GM12864 (cell line): ENCODE data around the gene ANKFN1.

Experiments used
- DNase-seq: peaks from one replicate; pipeline ENCODE4 v3.0.0-alpha.2; 2011; ENCODE audit warnings: low read depth
- H3K4me3 ChIP-seq: 2 replicates; pipeline ENCODE4 v1.5.1; 2011; ENCODE audit warnings: mild to moderate bottlenecking, low read depth, low read length, control low read depth
- TF ChIP-seq, protein P1 (sequence below): IDR thresholded peaks from 2 replicates; pipeline ENCODE4 v1.5.1; 2011; ENCODE audit warnings: low read depth, mild to moderate bottlenecking, moderate library complexity, low read length, control low read depth, inconsistent platforms; ENCODE audit errors: missing control alignments

ANKFN1 gene

GRCh38 chr17:56130631-56131030 is 22.6 kb upstream of the ANKFN1 start:
- no peak for DNase-seq
- TF ChIP-seq, protein P1, sequence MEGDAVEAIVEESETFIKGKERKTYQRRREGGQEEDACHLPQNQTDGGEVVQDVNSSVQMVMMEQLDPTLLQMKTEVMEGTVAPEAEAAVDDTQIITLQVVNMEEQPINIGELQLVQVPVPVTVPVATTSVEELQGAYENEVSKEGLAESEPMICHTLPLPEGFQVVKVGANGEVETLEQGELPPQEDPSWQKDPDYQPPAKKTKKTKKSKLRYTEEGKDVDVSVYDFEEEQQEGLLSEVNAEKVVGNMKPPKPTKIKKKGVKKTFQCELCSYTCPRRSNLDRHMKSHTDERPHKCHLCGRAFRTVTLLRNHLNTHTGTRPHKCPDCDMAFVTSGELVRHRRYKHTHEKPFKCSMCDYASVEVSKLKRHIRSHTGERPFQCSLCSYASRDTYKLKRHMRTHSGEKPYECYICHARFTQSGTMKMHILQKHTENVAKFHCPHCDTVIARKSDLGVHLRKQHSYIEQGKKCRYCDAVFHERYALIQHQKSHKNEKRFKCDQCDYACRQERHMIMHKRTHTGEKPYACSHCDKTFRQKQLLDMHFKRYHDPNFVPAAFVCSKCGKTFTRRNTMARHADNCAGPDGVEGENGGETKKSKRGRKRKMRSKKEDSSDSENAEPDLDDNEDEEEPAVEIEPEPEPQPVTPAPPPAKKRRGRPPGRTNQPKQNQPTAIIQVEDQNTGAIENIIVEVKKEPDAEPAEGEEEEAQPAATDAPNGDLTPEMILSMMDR = no peak
- no peak overlapping the region for H3K4me3 ChIP-seq

DNA sequence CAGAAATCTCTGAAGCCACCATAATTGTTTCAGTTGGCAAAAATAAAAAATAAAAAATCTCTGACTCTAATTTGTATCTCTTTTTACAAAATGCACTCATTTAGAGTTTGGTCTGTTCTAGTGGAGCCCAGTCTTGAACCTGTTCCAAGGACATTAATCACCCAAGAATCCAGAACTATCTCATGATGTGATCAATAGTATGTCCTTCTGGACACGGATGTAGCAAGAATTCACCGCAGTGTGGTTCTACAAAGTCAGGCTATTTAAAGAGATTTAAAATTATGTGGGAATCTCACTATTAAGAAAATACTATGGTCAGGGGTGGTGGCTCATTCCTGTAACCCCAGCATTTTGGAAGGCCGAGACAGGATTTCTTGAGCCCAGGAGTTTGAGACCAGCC is 21.8 kb upstream of the ANKFN1 start:
- no peak for DNase-seq
- H3K4me3 ChIP-seq = no peak overlapping the region
- TF ChIP-seq, protein P1 = no peak

GRCh38 chr17:56136301-56136700 is 17.0 kb upstream of the ANKFN1 start:
- no peak for DNase-seq
- TF ChIP-seq, protein P1 = no peak
- H3K4me3 ChIP-seq = no peak overlapping the region

- TF ChIP-seq, protein P1 = no peak
- no peak for DNase-seq
- no peak overlapping the region for H3K4me3 ChIP-seq
These were observed 12.0 kb upstream of the ANKFN1 start for GRCh38 chr17:56141046-56141839.

- TF ChIP-seq, protein P1 = no peak
- DNase-seq = no peak
- H3K4me3 ChIP-seq = no peak overlapping the region
These were observed 10.9 kb upstream of the ANKFN1 start for GRCh38 chr17:56142325-56142724.

DNA sequence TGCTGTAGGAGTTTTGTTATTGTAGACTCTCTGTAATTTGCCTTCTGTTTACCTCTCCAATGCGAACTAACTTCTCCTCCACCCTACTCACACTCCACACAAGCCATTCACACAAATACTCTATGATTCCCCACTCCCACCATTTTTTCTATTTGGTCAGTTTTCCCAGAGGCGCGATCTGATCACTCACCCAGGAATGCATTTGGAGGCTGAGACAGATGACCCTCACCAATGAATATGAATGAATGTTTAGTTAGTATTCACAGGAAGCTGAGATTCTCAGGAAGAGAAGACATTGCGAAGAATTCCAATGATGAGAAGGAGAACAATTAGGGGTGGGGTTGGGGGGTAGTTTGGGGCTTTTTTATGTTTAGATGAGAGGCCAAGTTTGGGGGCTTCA is 10.5 kb upstream of the ANKFN1 start:
- no peak for DNase-seq
- TF ChIP-seq, protein P1 = no peak
- H3K4me3 ChIP-seq = no peak overlapping the region

DNA sequence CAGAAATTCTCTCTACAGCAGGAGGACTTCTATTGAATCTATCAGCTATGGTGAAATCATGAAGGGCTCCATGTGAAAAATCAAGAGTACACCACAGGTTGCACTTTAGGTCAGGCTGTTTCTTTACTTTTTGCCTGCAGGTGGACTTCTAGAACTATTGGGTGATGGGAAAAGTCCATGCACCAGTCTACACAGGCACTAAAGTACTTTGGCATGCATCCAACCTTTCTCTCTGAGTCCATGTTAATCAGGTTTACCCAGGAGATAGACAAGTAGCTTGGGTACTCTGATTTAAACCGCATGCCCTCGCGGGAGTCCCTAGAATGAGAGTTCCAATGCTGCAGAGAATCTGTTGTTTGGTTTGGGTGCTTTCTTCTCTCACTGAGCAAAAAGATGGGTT is 9.1 kb upstream of the ANKFN1 start:
- TF ChIP-seq, protein P1 = no peak
- no peak for DNase-seq
- H3K4me3 ChIP-seq = no peak overlapping the region
